SK-N-SH (cell line): Measurements from ENCODE around the gene GPR107. TPM values are rescaled to one million over a fixed set of nuclear protein-coding genes. Genes with fewer than 3 reads are reported as not detected.
A peak's percentile ranks its signal among the peaks of the same experiment; 100 is the strongest.

Source experiments
- CTCF ChIA-PET: fragments of 300-600, 350-600 bp; formaldehyde crosslinking; extraction: SDS; loops from one replicate; lab custom pipeline; 2021; lab: Yijun Ruan, JAX
- POLR2A ChIA-PET: fragments of 350-600 bp; sonication (Branson Sonifier 250); formaldehyde crosslinking; extraction: SDS; loops from one replicate; lab custom pipeline; 2020; ENCODE audit warnings: antibody characterized with exemption, inconsistent platforms; lab: Yijun Ruan, JAX
- DNase-seq: peaks from one replicate; pipeline ENCODE4 v3.0.0; 2012
- H2AFZ ChIP-seq: fragments of 200-600 bp; sonication (generic); 2 replicates; pipeline ENCODE4 v1.8.1; 2016; ENCODE audit warnings: antibody characterized with exemption, mild to moderate bottlenecking, low read depth
- H3F3A ChIP-seq: fragments of 200-600 bp; sonication (generic); replicated peaks from 2 replicates; pipeline ENCODE3; 2016; ENCODE audit warnings: antibody characterized with exemption, mild to moderate bottlenecking; ENCODE audit not compliant: insufficient read depth
- H3K27ac ChIP-seq, 2 experiments: fragments of 200-500 bp in 1 of 2; fragments of 200-600 bp in 1 of 2; sonication (Bioruptor generic) in 1 of 2; sonication (generic), shearing (Covaris generic) in 1 of 2; 2 replicates each; pipeline versions ENCODE4 v1.5.1 to v1.6.1; 2014 to 2016; ENCODE audit warnings: low read depth in 2 of 2, inconsistent platforms in 1 of 2, low read length in 1 of 2, mild to moderate bottlenecking in 1 of 2, mixed read lengths in 1 of 2
- H3K27me3 ChIP-seq: fragments of 200-600 bp; sonication (generic), shearing (Covaris generic); 2 replicates; pipeline ENCODE4 v1.6.1; 2016; ENCODE audit warnings: mixed run types; ENCODE audit not compliant: insufficient read depth
- H3K36me3 ChIP-seq, 2 experiments: fragments of 200-500 bp in 1 of 2; fragments of 200-600 bp in 1 of 2; sonication (Bioruptor generic) in 1 of 2; sonication (generic) in 1 of 2; replicated peaks in 1 of 2; 2 replicates each; pipeline versions ENCODE3 to v1.5.1; 2014 to 2016; ENCODE audit warnings: low read length in 1 of 2, mild to moderate bottlenecking in 1 of 2; ENCODE audit not compliant: insufficient read depth in 2 of 2, control insufficient read depth in 1 of 2
- H3K4me1 ChIP-seq, 2 experiments: fragments of 200-500 bp in 1 of 2; fragments of 200-600 bp in 1 of 2; sonication (Bioruptor generic) in 1 of 2; sonication (generic), shearing (Covaris generic) in 1 of 2; 2 replicates each; pipeline versions ENCODE4 v1.5.1 to v1.6.1; 2014 to 2016; ENCODE audit warnings: low read depth in 1 of 2, low read length in 1 of 2, mixed run types in 1 of 2; ENCODE audit not compliant: insufficient read depth in 2 of 2, control insufficient read depth in 1 of 2
- H3K4me2 ChIP-seq: fragments of 200-600 bp; sonication (generic), shearing (Covaris generic); 2 replicates; pipeline ENCODE4 v1.6.1; 2017; ENCODE audit warnings: mixed run types
- H3K4me3 ChIP-seq, 2 experiments: fragments of 200-500 bp in 1 of 2; fragments of 200-600 bp in 1 of 2; sonication (Bioruptor generic) in 1 of 2; sonication (generic), shearing (Covaris generic) in 1 of 2; 2 replicates each; pipeline versions ENCODE4 v1.5.1 to v1.8.1; 2014 to 2016; ENCODE audit warnings: low read depth in 2 of 2, inconsistent platforms in 1 of 2, low read length in 1 of 2, mild to moderate bottlenecking in 1 of 2, mixed read lengths in 1 of 2, moderate library complexity in 1 of 2
- H3K79me2 ChIP-seq: fragments of 200-600 bp; sonication (generic); 2 replicates; pipeline ENCODE4 v1.8.1; 2017; ENCODE audit warnings: mild to moderate bottlenecking; ENCODE audit not compliant: insufficient read depth
- H3K9ac ChIP-seq: fragments of 200-600 bp; sonication (generic); 2 replicates; pipeline ENCODE4 v1.6.1; 2017; ENCODE audit warnings: mixed run types
- H3K9me2 ChIP-seq: fragments of 200-600 bp; sonication (generic); 2 replicates; pipeline ENCODE4 v1.6.1; 2017; ENCODE audit warnings: mixed run types
- H3K9me3 ChIP-seq: fragments of 200-600 bp; sonication (generic); 2 replicates; pipeline ENCODE4 v1.6.1; 2017; ENCODE audit warnings: mixed run types, mild to moderate bottlenecking, moderate library complexity
- H4K20me1 ChIP-seq: fragments of 200-600 bp; sonication (generic); 2 replicates; pipeline ENCODE4 v1.6.1; 2017; ENCODE audit warnings: mild to moderate bottlenecking, mixed run types; ENCODE audit not compliant: insufficient read depth
- CHD2 ChIP-seq: fragments of 150-350 bp; IDR thresholded peaks from 2 replicates; pipeline ENCODE4 v1.6.1; 2018; ENCODE audit warnings: low read length; ENCODE audit not compliant: partially characterized antibody
- EP300 ChIP-seq, 2 experiments: IDR thresholded peaks; 2 replicates each; pipeline versions ENCODE4 v1.4.0 to v1.6.1; 2012; ENCODE audit warnings: borderline replicate concordance in 1 of 2, low read depth in 1 of 2, low read length in 1 of 2
- EZH2phosphoT487 ChIP-seq: fragments of 200-600 bp; sonication (generic); IDR thresholded peaks from 2 replicates; pipeline ENCODE4 v1.6.1; 2017; ENCODE audit warnings: low read depth, mixed run types, mild to moderate bottlenecking, antibody characterized with exemption, moderate library complexity, borderline replicate concordance
- FOSL2 ChIP-seq: IDR thresholded peaks from 2 replicates; pipeline ENCODE4 v1.4.0; 2012; ENCODE audit warnings: low read depth, mild to moderate bottlenecking, moderate library complexity, borderline replicate concordance
- FOXM1 ChIP-seq: IDR thresholded peaks from 2 replicates; pipeline ENCODE4 v1.4.0; 2012; ENCODE audit warnings: low read depth, mild to moderate bottlenecking
- GATA2 ChIP-seq: sonication (generic); formaldehyde crosslinking; IDR thresholded peaks from 2 replicates; pipeline ENCODE4 v1.5.0; 2020; ENCODE audit warnings: mild to moderate bottlenecking, missing genetic modification reagents
- IRF3 ChIP-seq: fragments of 150-350 bp; IDR thresholded peaks from 2 replicates; pipeline ENCODE4 v1.6.1; 2016; ENCODE audit warnings: mild to moderate bottlenecking, low read depth, low read length
- JUND ChIP-seq: IDR thresholded peaks from 2 replicates; pipeline ENCODE4 v1.4.0; 2012
- MAX ChIP-seq: IDR thresholded peaks from 2 replicates; pipeline ENCODE4 v1.4.0; 2012; ENCODE audit warnings: low read depth
- MEF2A ChIP-seq: IDR thresholded peaks from 2 replicates; pipeline ENCODE4 v1.4.0; 2012; ENCODE audit warnings: low read depth, borderline replicate concordance
- MXI1 ChIP-seq: IDR thresholded peaks from 2 replicates; pipeline ENCODE4 v1.6.1; 2012; ENCODE audit warnings: mild to moderate bottlenecking, low read depth, low read length, improper control_type of control experiment
- NRF1 ChIP-seq: IDR thresholded peaks from 2 replicates; pipeline ENCODE4 v1.6.1; 2012; ENCODE audit warnings: low read depth, mild to moderate bottlenecking, low read length
- POLR2AphosphoS5 ChIP-seq: IDR thresholded peaks from 2 replicates; pipeline ENCODE4 v1.6.1; 2012; ENCODE audit warnings: low read depth, low read length
- RAD21 ChIP-seq: IDR thresholded peaks from 2 replicates; pipeline ENCODE4 v1.6.1; 2012; ENCODE audit warnings: mild to moderate bottlenecking, low read length
- RCOR1 ChIP-seq: fragments of 150-350 bp; IDR thresholded peaks from 2 replicates; pipeline ENCODE4 v1.6.1; 2017; ENCODE audit warnings: antibody characterized with exemption, low read length
- RFX5 ChIP-seq: IDR thresholded peaks from 2 replicates; pipeline ENCODE4 v1.6.1; 2012; ENCODE audit warnings: mild to moderate bottlenecking, improper control_type of control experiment, low read length
- SIN3A ChIP-seq: IDR thresholded peaks from 2 replicates; pipeline ENCODE4 v1.6.1; 2012; ENCODE audit warnings: low read depth, mild to moderate bottlenecking, low read length, moderate library complexity, borderline replicate concordance
- SMC3 ChIP-seq: IDR thresholded peaks from 2 replicates; pipeline ENCODE4 v1.6.1; 2012; ENCODE audit warnings: low read depth, low read length, improper control_type of control experiment
- TAF1 ChIP-seq: IDR thresholded peaks from 2 replicates; pipeline ENCODE4 v1.6.1; 2012; ENCODE audit warnings: low read depth, mild to moderate bottlenecking, low read length, moderate library complexity, borderline replicate concordance
- TEAD4 ChIP-seq: IDR thresholded peaks from 2 replicates; pipeline ENCODE4 v1.4.0; 2012; ENCODE audit warnings: mild to moderate bottlenecking, borderline replicate concordance; ENCODE audit not compliant: insufficient read depth
- USF1 ChIP-seq: IDR thresholded peaks from 2 replicates; pipeline ENCODE4 v1.4.0; 2012; ENCODE audit warnings: low read depth, borderline replicate concordance
- ZBTB33 ChIP-seq: IDR thresholded peaks from 2 replicates; pipeline ENCODE4 v1.4.0; 2012; ENCODE audit warnings: low read depth, borderline replicate concordance
- WGBS: methylation state at CpG from one replicate; pipeline ENCODE4 v1.1.6; 2017; ENCODE audit warnings: low lambda C conversion rate; 5-methylcytosine and 5-hydroxymethylcytosine counted together
- polyA plus RNA-seq, 3 experiments: library from polyadenylated mRNA; depleted of rRNA; stranded (reverse); fragments of >200 nt; gene quantifications; 2 replicates each; pipeline ENCODE4 v1.2.3, GENCODE V29; 2012
- TF ChIP-seq, protein P1 (sequence below): IDR thresholded peaks from 2 replicates; pipeline ENCODE4; 2012

Gene GPR107
- polyA plus RNA-seq, 1 of the 3 experiments (the other 2 are of a cell fraction), result 23.0 TPM

DNA sequence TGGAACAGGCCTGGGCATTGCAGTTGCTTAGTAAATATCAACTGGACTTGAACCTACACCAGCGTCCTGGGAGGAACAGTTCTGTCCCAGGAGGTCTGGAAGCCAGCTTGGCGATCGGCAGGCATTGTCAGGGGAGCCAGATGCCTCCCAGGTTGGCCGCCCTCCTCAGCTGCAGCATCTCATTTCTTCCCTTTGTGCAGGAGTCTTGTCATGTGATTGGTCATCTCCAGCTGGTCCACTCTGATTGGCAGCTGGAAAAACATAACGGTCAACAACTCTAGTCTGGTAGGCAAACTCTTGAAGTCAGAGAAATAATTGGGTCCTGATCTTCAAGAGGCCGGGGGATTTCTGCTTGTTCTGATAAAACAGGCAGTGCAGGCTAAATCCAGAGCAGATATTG is 88.9 kb downstream of the GPR107 start:
- H3K4me1 ChIP-seq, result peaks cover 18 to 30% of the 10 kb centered on the region in 2 experiments; a peak in 3 of 4 replicates
- no peak overlapping the region for H3K27ac ChIP-seq
- ChIA-PET POLR2A (no interaction called here), CTCF (interaction anchor here (0.9 to 3.7 kb wide), 6 partner anchors 11 to 101 kb away, joined by 3 to 18 read pairs (median 6); no protein-coding TSS in a partner anchor)
- no peaks in the 10 kb centered on the region for H3K79me2 ChIP-seq
- no peak for DNase-seq
- no peak overlapping the region for H2AFZ ChIP-seq
- H3K36me3 ChIP-seq, result no peaks in the 10 kb centered on the region
- H3K9me2 ChIP-seq, result no peaks in the 10 kb centered on the region
- peaks cover 15% of the 10 kb centered on the region for H3F3A ChIP-seq
- no peaks in the 10 kb centered on the region for H4K20me1 ChIP-seq
- no peak overlapping the region for H3K4me2 ChIP-seq
- H3K9me3 ChIP-seq, result no peaks in the 10 kb centered on the region
- WGBS, result 90% methylated on average over 6 of the region's 6 CpGs
- TF ChIP-seq RAD21 (no peak), MXI1 (no peak), GATA2 (CRISPR knock-in tag) (no peak), IRF3 (no peak), SIN3A (no peak), TAF1 (no peak)
- no peaks in the 10 kb centered on the region for H3K27me3 ChIP-seq
- H3K4me3 ChIP-seq, result no peak overlapping the region
- H3K9ac ChIP-seq, result no peak overlapping the region

DNA sequence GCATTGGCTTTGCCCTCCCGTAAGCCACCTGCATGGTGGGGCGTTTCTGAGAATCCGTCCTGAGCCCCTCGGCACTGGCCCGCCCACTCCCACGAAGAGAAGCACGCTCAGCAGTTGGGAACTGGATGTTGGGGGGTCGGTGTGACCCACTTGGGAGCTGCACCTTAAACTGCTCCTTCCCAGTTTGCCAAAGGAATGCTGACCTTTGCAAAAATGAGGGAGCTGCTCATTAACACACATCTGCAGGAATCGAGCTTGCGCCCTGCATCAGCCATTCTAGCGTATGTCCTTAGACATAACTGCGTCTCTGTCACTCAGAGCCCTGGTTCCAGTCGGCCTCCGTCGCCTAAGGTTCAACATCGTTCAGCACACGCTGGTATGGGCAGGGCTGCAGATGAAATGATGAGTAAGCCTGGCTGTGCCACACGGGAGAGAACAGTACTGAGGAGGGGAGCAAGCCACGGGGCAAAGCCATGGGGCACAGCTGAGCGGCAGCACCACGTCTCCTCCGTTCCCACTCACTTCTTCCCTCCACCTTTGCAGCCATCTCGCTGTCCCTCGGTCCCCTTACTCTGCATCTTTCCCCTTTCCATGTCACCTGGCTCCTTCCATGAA is 89.7 kb downstream of the GPR107 start:
- CTCF ChIA-PET, result interaction anchor here (0.8 to 3.7 kb wide), 6 partner anchors 10 to 200 kb away, joined by 3 to 18 read pairs (median 6); no protein-coding TSS in a partner anchor
- Histone ChIP-seq H3K9me3 (no peaks in the 10 kb centered on the region), H3F3A (peaks cover 11% of the 10 kb centered on the region), H3K27me3 (no peaks in the 10 kb centered on the region), H3K36me3 (no peaks in the 10 kb centered on the region), H3K4me2 (peak overlapping the region; percentile 42), H3K9me2 (no peaks in the 10 kb centered on the region), H2AFZ (0 out of 2 replicates have a peak overlapping the region, but pooled peaks have one; percentile 70), H3K27ac (peak overlapping the region in 1 of 2 experiments; percentile 35; a peak in 1 of 4 replicates), H3K9ac (0 out of 2 replicates have a peak overlapping the region, but pooled peaks have one; percentile 34), H3K4me3 (no peak overlapping the region), H4K20me1 (no peaks in the 10 kb centered on the region), H3K4me1 (peaks cover 14 to 27% of the 10 kb centered on the region in 2 experiments; a peak in 3 of 4 replicates), H3K79me2 (no peaks in the 10 kb centered on the region)
- WGBS, result 75% methylated on average over 17 of the region's 24 CpGs
- DNase-seq, result no peak
- POLR2A ChIA-PET, result no interaction called here
- TF ChIP-seq MXI1 (no peak), USF1 (no peak), FOSL2 (no peak), POLR2AphosphoS5 (no peak), MAX (no peak), NRF1 (no peak), JUND (no peak), SMC3 (no peak), RFX5 (no peak), MEF2A (no peak), RCOR1 (no peak), CHD2 (no peak), ZBTB33 (no peak), FOXM1 (no peak), SIN3A (no peak), EZH2phosphoT487 (no peak), TEAD4 (no peak), EP300 (IDR thresholded peaks at IDR 0.05; ENCODE audit: borderline replicate concordance in 1 of 2, low read depth in 1 of 2, low read length in 1 of 2) (no peak)
- TF ChIP-seq, protein P1, sequence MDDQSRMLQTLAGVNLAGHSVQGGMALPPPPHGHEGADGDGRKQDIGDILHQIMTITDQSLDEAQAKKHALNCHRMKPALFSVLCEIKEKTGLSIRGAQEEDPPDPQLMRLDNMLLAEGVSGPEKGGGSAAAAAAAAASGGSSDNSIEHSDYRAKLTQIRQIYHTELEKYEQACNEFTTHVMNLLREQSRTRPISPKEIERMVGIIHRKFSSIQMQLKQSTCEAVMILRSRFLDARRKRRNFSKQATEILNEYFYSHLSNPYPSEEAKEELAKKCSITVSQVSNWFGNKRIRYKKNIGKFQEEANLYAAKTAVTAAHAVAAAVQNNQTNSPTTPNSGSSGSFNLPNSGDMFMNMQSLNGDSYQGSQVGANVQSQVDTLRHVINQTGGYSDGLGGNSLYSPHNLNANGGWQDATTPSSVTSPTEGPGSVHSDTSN, result no peak
